Tibial nerve (tissue), 4 donors: Measurements from ENCODE around the gene WNT5A.

Experiments
- CTCF ChIP-seq, 5 experiments: fragments of 200-600 bp in 3 of 5; fragments of 450-650 bp in 2 of 5; sonication (generic) in 3 of 5; IDR thresholded peaks; one replicate each; pipeline ENCODE4 v1.5.1; 2016 to 2019; ENCODE audit warnings: antibody characterized with exemption in 5 of 5, mild to moderate bottlenecking in 3 of 5, moderate library complexity in 2 of 5
- EP300 ChIP-seq, 2 donors: sonication (generic); formaldehyde crosslinking; IDR thresholded peaks; one replicate each; pipeline ENCODE4 v1.6.1; 2017; ENCODE audit warnings: antibody characterized with exemption in 2 of 2, mild to moderate bottlenecking in 1 of 2
- POLR2A ChIP-seq, 2 donors: fragments of 450-650 bp; IDR thresholded peaks; one replicate each; pipeline ENCODE4 v1.6.1; 2017; ENCODE audit warnings: antibody characterized with exemption in 2 of 2, mild to moderate bottlenecking in 2 of 2, moderate library complexity in 2 of 2

GRCh38 chr3:55417211-55417610 lies 69.9 kb downstream of the WNT5A start:
- TF ChIP-seq CTCF (IDR thresholded peaks at IDR 0.05) (no peak), POLR2A (IDR thresholded peaks at IDR 0.05) (no peak), EP300 (IDR thresholded peaks at IDR 0.05) (no peak)
